ENCODE results near the gene KCNK4.

KCNK4 gene

GRCh38 chr11:64318766-64319761 lies 28.0 kb downstream of the KCNK4 start:
- no peak for TF ChIP-seq CTCF (conservative IDR thresholded peaks at IDR 0.05; ENCODE audit: low read depth, low read length)
- Histone ChIP-seq H3K4me2 (peak overlapping the region; percentile 91), H3K4me3 (IDR thresholded peaks at IDR 0.05; ENCODE audit: insufficient read depth, low read depth, low read length) (no peak overlapping the region), H3K27ac (peak overlapping the region; percentile 88; the same call in 1 of the 2 replicates), H3K79me2 (ENCODE audit: insufficient read depth, low read depth) (peaks cover 10% of the 10 kb centered on the region; the same call in 1 of the 2 replicates), H3K27me3 (ENCODE audit: insufficient read depth, low read depth) (no peaks in the 10 kb centered on the region), H3K36me3 (ENCODE audit: insufficient read depth) (no peaks in the 10 kb centered on the region), H2AFZ (ENCODE audit: low read depth) (peak overlapping the region; percentile 67; the same call in 1 of the 2 replicates), H3K9ac (peak overlapping the region; percentile 84; the same call in 1 of the 2 replicates), H4K20me1 (ENCODE audit: insufficient read depth) (no peaks in the 10 kb centered on the region), H3K4me1 (ENCODE audit: low read depth, poor library complexity, severe bottlenecking) (peaks cover 33% of the 10 kb centered on the region)

- Histone ChIP-seq H3K4me3 (IDR thresholded peaks at IDR 0.05; ENCODE audit: insufficient read depth, low read depth, low read length) (no peak overlapping the region), H3K27ac (no peak overlapping the region), H3K9ac (no peak overlapping the region), H3K4me1 (ENCODE audit: low read depth, poor library complexity, severe bottlenecking) (peaks cover 20% of the 10 kb centered on the region), H3K27me3 (ENCODE audit: insufficient read depth, low read depth) (no peaks in the 10 kb centered on the region), H3K79me2 (ENCODE audit: insufficient read depth, low read depth) (no peaks in the 10 kb centered on the region), H3K4me2 (no peak overlapping the region), H3K36me3 (ENCODE audit: insufficient read depth) (no peaks in the 10 kb centered on the region), H2AFZ (ENCODE audit: low read depth) (no peak overlapping the region), H4K20me1 (ENCODE audit: insufficient read depth) (no peaks in the 10 kb centered on the region)
- TF ChIP-seq CTCF (conservative IDR thresholded peaks at IDR 0.05; ENCODE audit: low read depth, low read length) = no peak
These were observed 29.5 kb downstream of the KCNK4 start for GRCh38 chr11:64320556-64320955.

- H2AFZ ChIP-seq (ENCODE audit: low read depth) = no peak overlapping the region
- no peak overlapping the region for H3K4me2 ChIP-seq
- H3K4me1 ChIP-seq (ENCODE audit: low read depth, poor library complexity, severe bottlenecking) = peaks cover 16% of the 10 kb centered on the region
These were observed 29.9 kb downstream of the KCNK4 start for GRCh38 chr11:64321026-64321425.

GRCh38 chr11:64321533-64321932 lies 30.4 kb downstream of the KCNK4 start:
- H3K36me3 ChIP-seq (ENCODE audit: insufficient read depth) = no peaks in the 10 kb centered on the region
- no peak for TF ChIP-seq CTCF (conservative IDR thresholded peaks at IDR 0.05; ENCODE audit: low read depth, low read length)

More at GRCh38 chr11:64321026-64321425, 29.9 kb downstream of the KCNK4 start:
- Histone ChIP-seq H3K79me2 (ENCODE audit: insufficient read depth, low read depth) (no peaks in the 10 kb centered on the region), H3K36me3 (ENCODE audit: insufficient read depth) (no peaks in the 10 kb centered on the region), H3K27ac (no peak overlapping the region), H3K4me3 (IDR thresholded peaks at IDR 0.05; ENCODE audit: insufficient read depth, low read depth, low read length) (no peak overlapping the region), H3K27me3 (ENCODE audit: insufficient read depth, low read depth) (no peaks in the 10 kb centered on the region), H3K9ac (no peak overlapping the region), H4K20me1 (ENCODE audit: insufficient read depth) (no peaks in the 10 kb centered on the region)
- no peak for TF ChIP-seq CTCF (conservative IDR thresholded peaks at IDR 0.05; ENCODE audit: low read depth, low read length)

More at GRCh38 chr11:64321533-64321932, 30.4 kb downstream of the KCNK4 start:
- H3K4me2 ChIP-seq = no peak overlapping the region
- no peaks in the 10 kb centered on the region for H3K79me2 ChIP-seq (ENCODE audit: insufficient read depth, low read depth)
- no peak overlapping the region for H2AFZ ChIP-seq (ENCODE audit: low read depth)
- H3K4me1 ChIP-seq (ENCODE audit: low read depth, poor library complexity, severe bottlenecking) = peaks cover 11% of the 10 kb centered on the region
- H4K20me1 ChIP-seq (ENCODE audit: insufficient read depth) = no peaks in the 10 kb centered on the region
- no peak overlapping the region for H3K27ac ChIP-seq
- H3K4me3 ChIP-seq (IDR thresholded peaks at IDR 0.05; ENCODE audit: insufficient read depth, low read depth, low read length) = no peak overlapping the region
- no peak overlapping the region for H3K9ac ChIP-seq
- no peaks in the 10 kb centered on the region for H3K27me3 ChIP-seq (ENCODE audit: insufficient read depth, low read depth)
